Measurements from ENCODE around the gene HSD3B1.

DNA sequence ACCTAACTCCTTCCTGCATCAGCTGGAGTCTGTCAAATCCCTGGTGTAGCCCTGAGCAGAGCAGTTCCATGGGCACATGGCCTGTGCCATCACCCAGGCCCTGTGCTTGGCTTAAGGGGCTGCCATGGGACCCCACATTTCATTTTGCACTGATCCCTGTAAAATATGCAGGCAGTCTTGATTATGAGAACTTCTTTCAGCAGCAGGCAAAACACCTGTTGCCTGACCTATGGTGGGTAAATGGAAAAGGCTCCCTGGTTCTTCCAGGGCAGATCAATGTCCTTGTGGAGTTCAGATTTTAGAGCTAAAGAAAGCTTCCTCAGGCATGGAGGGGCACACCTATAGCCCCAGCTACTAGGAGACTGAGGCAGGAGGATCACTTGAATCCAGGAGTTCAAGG lies 44.2 kb downstream of the HSD3B1 start:
- TF ChIP-seq, protein P1, sequence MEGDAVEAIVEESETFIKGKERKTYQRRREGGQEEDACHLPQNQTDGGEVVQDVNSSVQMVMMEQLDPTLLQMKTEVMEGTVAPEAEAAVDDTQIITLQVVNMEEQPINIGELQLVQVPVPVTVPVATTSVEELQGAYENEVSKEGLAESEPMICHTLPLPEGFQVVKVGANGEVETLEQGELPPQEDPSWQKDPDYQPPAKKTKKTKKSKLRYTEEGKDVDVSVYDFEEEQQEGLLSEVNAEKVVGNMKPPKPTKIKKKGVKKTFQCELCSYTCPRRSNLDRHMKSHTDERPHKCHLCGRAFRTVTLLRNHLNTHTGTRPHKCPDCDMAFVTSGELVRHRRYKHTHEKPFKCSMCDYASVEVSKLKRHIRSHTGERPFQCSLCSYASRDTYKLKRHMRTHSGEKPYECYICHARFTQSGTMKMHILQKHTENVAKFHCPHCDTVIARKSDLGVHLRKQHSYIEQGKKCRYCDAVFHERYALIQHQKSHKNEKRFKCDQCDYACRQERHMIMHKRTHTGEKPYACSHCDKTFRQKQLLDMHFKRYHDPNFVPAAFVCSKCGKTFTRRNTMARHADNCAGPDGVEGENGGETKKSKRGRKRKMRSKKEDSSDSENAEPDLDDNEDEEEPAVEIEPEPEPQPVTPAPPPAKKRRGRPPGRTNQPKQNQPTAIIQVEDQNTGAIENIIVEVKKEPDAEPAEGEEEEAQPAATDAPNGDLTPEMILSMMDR (IDR thresholded peaks at IDR 0.05) = no peak
- TF ChIP-seq TAF1 (IDR thresholded peaks at IDR 0.05; ENCODE audit: borderline replicate concordance, low read depth, low read length) (no peak), EZH2phosphoT487 (IDR thresholded peaks at IDR 0.05; ENCODE audit: borderline replicate concordance, low read depth) (no peak), JUND (IDR thresholded peaks at IDR 0.05) (no peak), RCOR1 (IDR thresholded peaks at IDR 0.05; ENCODE audit: low read length) (no peak)
- TF ChIP-seq, protein P2, sequence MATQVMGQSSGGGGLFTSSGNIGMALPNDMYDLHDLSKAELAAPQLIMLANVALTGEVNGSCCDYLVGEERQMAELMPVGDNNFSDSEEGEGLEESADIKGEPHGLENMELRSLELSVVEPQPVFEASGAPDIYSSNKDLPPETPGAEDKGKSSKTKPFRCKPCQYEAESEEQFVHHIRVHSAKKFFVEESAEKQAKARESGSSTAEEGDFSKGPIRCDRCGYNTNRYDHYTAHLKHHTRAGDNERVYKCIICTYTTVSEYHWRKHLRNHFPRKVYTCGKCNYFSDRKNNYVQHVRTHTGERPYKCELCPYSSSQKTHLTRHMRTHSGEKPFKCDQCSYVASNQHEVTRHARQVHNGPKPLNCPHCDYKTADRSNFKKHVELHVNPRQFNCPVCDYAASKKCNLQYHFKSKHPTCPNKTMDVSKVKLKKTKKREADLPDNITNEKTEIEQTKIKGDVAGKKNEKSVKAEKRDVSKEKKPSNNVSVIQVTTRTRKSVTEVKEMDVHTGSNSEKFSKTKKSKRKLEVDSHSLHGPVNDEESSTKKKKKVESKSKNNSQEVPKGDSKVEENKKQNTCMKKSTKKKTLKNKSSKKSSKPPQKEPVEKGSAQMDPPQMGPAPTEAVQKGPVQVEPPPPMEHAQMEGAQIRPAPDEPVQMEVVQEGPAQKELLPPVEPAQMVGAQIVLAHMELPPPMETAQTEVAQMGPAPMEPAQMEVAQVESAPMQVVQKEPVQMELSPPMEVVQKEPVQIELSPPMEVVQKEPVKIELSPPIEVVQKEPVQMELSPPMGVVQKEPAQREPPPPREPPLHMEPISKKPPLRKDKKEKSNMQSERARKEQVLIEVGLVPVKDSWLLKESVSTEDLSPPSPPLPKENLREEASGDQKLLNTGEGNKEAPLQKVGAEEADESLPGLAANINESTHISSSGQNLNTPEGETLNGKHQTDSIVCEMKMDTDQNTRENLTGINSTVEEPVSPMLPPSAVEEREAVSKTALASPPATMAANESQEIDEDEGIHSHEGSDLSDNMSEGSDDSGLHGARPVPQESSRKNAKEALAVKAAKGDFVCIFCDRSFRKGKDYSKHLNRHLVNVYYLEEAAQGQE (IDR thresholded peaks at IDR 0.05; ENCODE audit: low read depth, low read length) = no peak
- TF ChIP-seq, protein P3, sequence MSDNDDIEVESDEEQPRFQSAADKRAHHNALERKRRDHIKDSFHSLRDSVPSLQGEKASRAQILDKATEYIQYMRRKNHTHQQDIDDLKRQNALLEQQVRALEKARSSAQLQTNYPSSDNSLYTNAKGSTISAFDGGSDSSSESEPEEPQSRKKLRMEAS (IDR thresholded peaks at IDR 0.05; ENCODE audit: low read depth) = no peak
- TF ChIP-seq, protein P4, sequence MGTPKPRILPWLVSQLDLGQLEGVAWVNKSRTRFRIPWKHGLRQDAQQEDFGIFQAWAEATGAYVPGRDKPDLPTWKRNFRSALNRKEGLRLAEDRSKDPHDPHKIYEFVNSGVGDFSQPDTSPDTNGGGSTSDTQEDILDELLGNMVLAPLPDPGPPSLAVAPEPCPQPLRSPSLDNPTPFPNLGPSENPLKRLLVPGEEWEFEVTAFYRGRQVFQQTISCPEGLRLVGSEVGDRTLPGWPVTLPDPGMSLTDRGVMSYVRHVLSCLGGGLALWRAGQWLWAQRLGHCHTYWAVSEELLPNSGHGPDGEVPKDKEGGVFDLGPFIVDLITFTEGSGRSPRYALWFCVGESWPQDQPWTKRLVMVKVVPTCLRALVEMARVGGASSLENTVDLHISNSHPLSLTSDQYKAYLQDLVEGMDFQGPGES (IDR thresholded peaks at IDR 0.05; ENCODE audit: low read depth, low read length) = no peak
- TF ChIP-seq, protein P5, sequence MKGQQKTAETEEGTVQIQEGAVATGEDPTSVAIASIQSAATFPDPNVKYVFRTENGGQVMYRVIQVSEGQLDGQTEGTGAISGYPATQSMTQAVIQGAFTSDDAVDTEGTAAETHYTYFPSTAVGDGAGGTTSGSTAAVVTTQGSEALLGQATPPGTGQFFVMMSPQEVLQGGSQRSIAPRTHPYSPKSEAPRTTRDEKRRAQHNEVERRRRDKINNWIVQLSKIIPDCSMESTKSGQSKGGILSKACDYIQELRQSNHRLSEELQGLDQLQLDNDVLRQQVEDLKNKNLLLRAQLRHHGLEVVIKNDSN (IDR thresholded peaks at IDR 0.05; ENCODE audit: borderline replicate concordance, low read depth) = no peak
